Naive thymus-derived CD8-positive, alpha-beta T cell (primary cell): ENCODE results near the gene EPB41L2. TPM values are rescaled to one million over a fixed set of nuclear protein-coding genes. Genes with fewer than 3 reads are reported as not detected.
A peak's percentile ranks its signal among the peaks of the same experiment; 100 is the strongest.

Experiments
- ATAC-seq, 2 donors: fragments of 150-1000 bp; cut with Tn5 transposase in 1 of 2; sonication (Bioruptor Pico), chemical (Tn5 transposase) in 1 of 2; 1 replicate in 1 of 2; 2 replicates in 1 of 2; pipeline ENCODE4 v1.10.0; 2021; ENCODE audit warnings: mild to moderate bottlenecking in 2 of 2, moderate library complexity in 2 of 2
- POLR2A ChIA-PET: fragments of 350-600 bp; sonication (Branson Sonifier 250); formaldehyde crosslinking; loops from one replicate; lab custom pipeline; 2021; ENCODE audit warnings: antibody characterized with exemption; lab: Charles Lee
- DNase-seq, 10 donors: peaks; one replicate each; pipeline versions ENCODE4 v3.0.0 to v3.0.0-alpha.2; 2020 to 2022
- H3K27ac Mint-ChIP-seq, 10 donors: one replicate each; pipeline ENCODE4 v1.8.0; 2020 to 2022; ENCODE audit warnings: mild to moderate bottlenecking in 10 of 10, mixed read lengths in 10 of 10, moderate library complexity in 4 of 10, inconsistent platforms in 1 of 10
- H3K27me3 Mint-ChIP-seq, 5 donors: one replicate each; pipeline ENCODE4 v1.8.0; 2021 to 2022; ENCODE audit warnings: mixed read lengths in 5 of 5
- H3K36me3 Mint-ChIP-seq, 3 donors: one replicate each; pipeline ENCODE4 v1.8.0; 2020 to 2022; ENCODE audit warnings: mixed read lengths in 3 of 3, mild to moderate bottlenecking in 2 of 3, inconsistent platforms in 1 of 3
- H3K4me1 Mint-ChIP-seq, 4 donors: one replicate each; pipeline ENCODE4 v1.8.0; 2021 to 2022; ENCODE audit warnings: mixed read lengths in 4 of 4
- H3K4me3 Mint-ChIP-seq, 10 donors: one replicate each; pipeline ENCODE4 v1.8.0; 2020 to 2022; ENCODE audit warnings: mild to moderate bottlenecking in 10 of 10, mixed read lengths in 10 of 10, moderate library complexity in 6 of 10, inconsistent platforms in 1 of 10
- H3K9me3 Mint-ChIP-seq, 9 donors: one replicate each; pipeline ENCODE4 v1.8.0; 2020 to 2022; ENCODE audit warnings: mixed read lengths in 9 of 9, mild to moderate bottlenecking in 3 of 9, inconsistent platforms in 1 of 9, moderate library complexity in 1 of 9
- polyA plus RNA-seq, 3 donors: library from polyadenylated mRNA; unstranded; fragments of 300-500 nt; fragmentation: Illumina TruSeq; gene quantifications; one replicate each; pipeline ENCODE4 v1.2.3, GENCODE V29; 2021
- total RNA-seq, 8 experiments: library from RNA in 2 of 8; stranded (reverse) in 2 of 8; gene quantifications; one replicate each; pipeline ENCODE4 v1.2.3 and lab custom pipeline; 2021 to 2026

Gene EPB41L2
- total and polyA plus RNA-seq, 5 experiments from 2014 or later, result 1.8 to 31.1 (median 3.3) TPM

GRCh38 chr6:130978180-130978579, 84.9 kb downstream of the EPB41L2 start:
- H3K27me3 Mint-ChIP-seq, result no peaks in the 10 kb centered on the region
- peaks cover 8 to 19% (median 10%) of the 10 kb centered on the region in 4 donors for H3K4me1 Mint-ChIP-seq
- no peak for DNase-seq
- POLR2A ChIA-PET, result no interaction called here
- ATAC-seq, result no peak
- peaks cover 0 to 4% (median 3%) of the 10 kb centered on the region in 3 donors for H3K36me3 Mint-ChIP-seq
- no peak overlapping the region for H3K27ac Mint-ChIP-seq
- no peaks in the 10 kb centered on the region for H3K9me3 Mint-ChIP-seq
- H3K4me3 Mint-ChIP-seq, result no peak overlapping the region

DNA sequence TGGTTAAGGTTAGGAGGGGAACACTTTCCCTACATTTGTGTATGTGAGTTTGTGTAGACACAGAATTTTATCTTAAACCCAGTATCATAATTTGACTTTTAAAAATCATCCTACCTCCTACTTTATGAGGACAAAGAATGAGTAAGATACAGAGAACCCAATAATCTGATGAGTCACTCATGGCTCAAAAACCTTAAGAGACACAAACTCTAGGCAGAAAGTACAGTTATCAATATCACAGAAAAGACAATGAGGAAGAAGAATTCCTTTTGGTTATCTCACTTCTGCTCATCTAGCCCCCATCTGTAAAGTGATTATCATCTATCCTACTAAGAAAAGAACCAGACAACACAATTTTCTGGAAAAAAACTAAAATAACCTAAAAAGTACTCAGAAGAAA, 87.7 kb downstream of the EPB41L2 start:
- peaks cover 0 to 4% (median 3%) of the 10 kb centered on the region in 3 donors for H3K36me3 Mint-ChIP-seq
- POLR2A ChIA-PET, result no interaction called here
- no peak overlapping the region for H3K27ac Mint-ChIP-seq
- peaks cover 7 to 9% (median 8%) of the 10 kb centered on the region in 4 donors for H3K4me1 Mint-ChIP-seq
- no peaks in the 10 kb centered on the region for H3K27me3 Mint-ChIP-seq
- no peaks in the 10 kb centered on the region for H3K9me3 Mint-ChIP-seq
- DNase-seq (no peak), ATAC-seq (no peak)
- H3K4me3 Mint-ChIP-seq, result no peak overlapping the region

DNA sequence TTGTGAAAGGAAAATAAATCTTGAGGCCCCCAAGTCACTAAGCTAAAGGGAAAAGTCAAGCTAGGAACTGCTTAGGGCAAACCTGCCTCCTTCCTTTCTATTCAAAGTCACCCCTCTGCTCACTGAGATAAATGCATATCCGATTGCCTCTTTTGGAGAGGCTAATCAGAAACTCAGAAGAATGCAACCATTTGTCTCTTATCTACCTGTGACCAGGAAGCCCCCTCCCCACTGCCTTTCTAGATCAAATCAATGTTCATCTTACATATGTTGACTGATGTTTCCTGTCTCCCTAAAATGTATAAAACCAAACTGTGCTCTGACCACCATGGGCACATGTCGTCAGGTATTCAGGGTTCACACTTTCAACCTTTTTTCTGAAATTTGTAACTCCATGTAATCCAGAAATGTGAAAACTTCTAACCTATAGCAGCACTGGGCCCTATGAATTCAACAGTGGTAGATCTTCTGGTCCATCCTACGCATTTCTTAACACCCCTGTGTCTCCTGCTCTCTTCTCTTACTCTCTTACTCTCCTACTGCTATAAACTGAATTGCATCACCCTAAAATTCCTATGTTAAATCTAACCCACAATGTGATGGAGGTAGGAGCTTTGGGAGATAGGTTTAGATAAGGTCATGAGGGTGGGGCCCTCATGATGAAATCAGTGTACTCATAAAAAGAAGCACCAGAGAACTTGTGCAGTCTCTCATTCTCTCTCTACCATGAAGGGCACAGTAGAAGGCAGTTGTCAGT, 89.3 kb downstream of the EPB41L2 start:
- H3K4me3 Mint-ChIP-seq, result no peak overlapping the region
- no peak for ATAC-seq
- H3K27me3 Mint-ChIP-seq, result no peaks in the 10 kb centered on the region
- no peak for DNase-seq
- H3K36me3 Mint-ChIP-seq, result peaks cover 0 to 3% (median 3%) of the 10 kb centered on the region in 3 donors
- H3K27ac Mint-ChIP-seq, result no peak overlapping the region
- H3K9me3 Mint-ChIP-seq, result no peaks in the 10 kb centered on the region
- peaks cover 0 to 2% (median 0%) of the 10 kb centered on the region in 4 donors for H3K4me1 Mint-ChIP-seq
- POLR2A ChIA-PET, result no interaction called here

- POLR2A ChIA-PET, result no interaction called here
- Mint-ChIP-seq H3K4me3 (no peak overlapping the region), H3K27ac (no peak overlapping the region), H3K9me3 (no peaks in the 10 kb centered on the region), H3K36me3 (peaks cover 0 to 3% (median 3%) of the 10 kb centered on the region in 3 donors), H3K27me3 (no peaks in the 10 kb centered on the region), H3K4me1 (peaks cover 0 to 2% (median 0%) of the 10 kb centered on the region in 4 donors)
- DNase-seq, result no peak
- no peak for ATAC-seq
These were observed 91.5 kb downstream of the EPB41L2 start for GRCh38 chr6:130971504-130971903.

DNA sequence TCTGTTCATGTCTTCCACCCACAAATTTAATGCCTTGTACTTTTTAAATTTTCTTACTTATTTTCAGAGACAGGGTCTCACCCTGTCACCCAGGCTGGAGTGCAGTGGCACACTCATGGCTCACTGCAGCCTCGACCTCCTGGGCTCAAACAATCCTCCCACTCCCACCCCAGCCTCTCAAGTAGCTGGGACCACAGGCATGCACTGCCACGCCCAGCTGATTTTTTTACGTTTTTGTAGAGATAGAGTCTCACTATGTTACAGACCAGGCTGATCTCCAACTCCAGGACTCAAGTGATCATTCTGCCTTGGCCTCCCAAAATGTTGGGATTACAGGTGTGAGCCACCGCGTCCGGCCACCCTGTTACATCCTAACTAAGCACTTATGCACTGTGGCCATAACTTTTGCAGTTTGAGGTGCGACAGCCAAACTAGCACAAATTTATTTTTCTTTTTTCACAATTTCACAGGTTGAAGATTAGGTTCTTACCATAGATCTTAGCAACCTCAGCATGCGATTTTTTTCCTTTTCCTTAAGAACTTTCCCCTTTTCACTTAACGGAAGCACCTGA, 92.1 kb downstream of the EPB41L2 start:
- H3K9me3 Mint-ChIP-seq, result no peaks in the 10 kb centered on the region
- no peak for ATAC-seq

GRCh38 chr6:130969791-130970491, 93.1 kb downstream of the EPB41L2 start:
- POLR2A ChIA-PET, result no interaction called here
- Mint-ChIP-seq H3K36me3 (peaks cover 0 to 3% (median 0%) of the 10 kb centered on the region in 3 donors), H3K27me3 (no peaks in the 10 kb centered on the region), H3K9me3 (no peaks in the 10 kb centered on the region), H3K27ac (no peak overlapping the region), H3K4me3 (no peak overlapping the region), H3K4me1 (peaks cover 0 to 2% (median 0%) of the 10 kb centered on the region in 4 donors)
- DNase-seq (no peak), ATAC-seq (no peak)

More for the DNA sequence above, 92.1 kb downstream of the EPB41L2 start:
- Mint-ChIP-seq H3K27me3 (no peaks in the 10 kb centered on the region), H3K4me1 (peaks cover 0 to 2% (median 0%) of the 10 kb centered on the region in 4 donors), H3K36me3 (peaks cover 0 to 3% (median 3%) of the 10 kb centered on the region in 3 donors), H3K27ac (no peak overlapping the region), H3K4me3 (no peak overlapping the region)
- POLR2A ChIA-PET, result no interaction called here
- DNase-seq, result no peak

DNA sequence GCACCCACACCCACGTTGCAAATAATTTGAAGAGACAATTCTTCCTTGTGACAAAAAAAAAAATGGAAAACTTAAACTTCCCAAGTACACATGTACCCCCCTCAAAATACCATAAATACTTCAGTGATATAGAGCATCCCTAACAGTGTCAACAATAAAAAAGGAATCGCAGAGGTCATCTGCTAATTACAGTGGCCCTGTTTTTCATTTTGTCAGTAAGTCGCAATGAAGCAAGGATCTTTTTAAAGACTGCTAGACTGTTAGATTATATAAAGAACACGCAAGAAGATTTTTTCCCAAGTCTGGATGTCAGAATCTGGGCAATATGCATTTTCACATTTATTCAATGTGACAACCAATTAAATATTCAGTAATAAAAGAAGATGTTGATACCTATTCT, 93.9 kb downstream of the EPB41L2 start:
- H3K36me3 Mint-ChIP-seq, result peaks cover 0 to 3% (median 0%) of the 10 kb centered on the region in 3 donors
- no peak overlapping the region for H3K4me3 Mint-ChIP-seq
- DNase-seq (no peak), ATAC-seq (no peak)
- H3K27me3 Mint-ChIP-seq, result no peaks in the 10 kb centered on the region
- H3K9me3 Mint-ChIP-seq, result no peaks in the 10 kb centered on the region
- POLR2A ChIA-PET, result no interaction called here
- H3K4me1 Mint-ChIP-seq, result peaks cover 0 to 2% (median 0%) of the 10 kb centered on the region in 4 donors
- H3K27ac Mint-ChIP-seq, result peak overlapping the region in 1 of 10 donors; percentile 25

DNA sequence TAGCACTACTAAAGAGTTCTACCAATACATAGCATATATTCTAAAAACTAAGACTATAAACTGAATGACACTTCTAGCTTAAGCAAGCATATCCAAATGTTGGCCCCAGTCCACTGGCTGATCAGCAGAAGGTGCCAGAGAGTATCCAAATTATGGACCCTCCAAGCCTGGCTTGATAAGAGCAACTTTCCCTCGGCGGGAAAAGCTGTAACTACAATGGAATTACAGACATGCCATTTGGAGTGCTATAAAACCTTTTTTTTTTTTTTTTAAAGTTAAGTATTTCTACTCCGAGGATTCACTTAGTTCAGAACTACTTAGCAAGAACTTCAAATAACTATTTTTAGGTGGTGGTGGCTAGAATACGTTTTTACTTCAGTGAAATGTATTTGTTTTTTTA, 94.6 kb downstream of the EPB41L2 start:
- no peak for DNase-seq
- H3K36me3 Mint-ChIP-seq, result no peaks in the 10 kb centered on the region
- H3K27me3 Mint-ChIP-seq, result no peaks in the 10 kb centered on the region
- H3K4me3 Mint-ChIP-seq, result no peak overlapping the region
- POLR2A ChIA-PET, result no interaction called here
- no peaks in the 10 kb centered on the region for H3K4me1 Mint-ChIP-seq
- H3K9me3 Mint-ChIP-seq, result no peaks in the 10 kb centered on the region
- no peak for ATAC-seq
- H3K27ac Mint-ChIP-seq, result no peak overlapping the region

- no peaks in the 10 kb centered on the region for H3K9me3 Mint-ChIP-seq
These were observed 95.3 kb downstream of the EPB41L2 start for GRCh38 chr6:130967502-130968445.

GRCh38 chr6:130966344-130966980, 96.6 kb downstream of the EPB41L2 start:
- no peak overlapping the region for H3K27ac Mint-ChIP-seq
- H3K9me3 Mint-ChIP-seq, result no peaks in the 10 kb centered on the region
- ATAC-seq (no peak), DNase-seq (no peak)
- no peak overlapping the region for H3K4me3 Mint-ChIP-seq
- POLR2A ChIA-PET, result no interaction called here
- H3K4me1 Mint-ChIP-seq, result peaks cover 0 to 13% (median 0%) of the 10 kb centered on the region in 4 donors
- H3K27me3 Mint-ChIP-seq, result no peaks in the 10 kb centered on the region
- no peaks in the 10 kb centered on the region for H3K36me3 Mint-ChIP-seq

More at GRCh38 chr6:130967502-130968445, 95.3 kb downstream of the EPB41L2 start:
- Mint-ChIP-seq H3K4me3 (no peak overlapping the region), H3K27ac (no peak overlapping the region), H3K36me3 (no peaks in the 10 kb centered on the region), H3K27me3 (no peaks in the 10 kb centered on the region), H3K4me1 (peaks cover 0 to 5% (median 0%) of the 10 kb centered on the region in 4 donors)
- POLR2A ChIA-PET, result no interaction called here
- no peak for ATAC-seq
- DNase-seq, result no peak

GRCh38 chr6:130965656-130966055, 97.4 kb downstream of the EPB41L2 start:
- Mint-ChIP-seq H3K4me1 (peaks cover 0 to 17% (median 0%) of the 10 kb centered on the region in 4 donors), H3K4me3 (no peak overlapping the region), H3K9me3 (no peaks in the 10 kb centered on the region), H3K36me3 (no peaks in the 10 kb centered on the region), H3K27ac (no peak overlapping the region), H3K27me3 (no peaks in the 10 kb centered on the region)
- POLR2A ChIA-PET, result no interaction called here
- no peak for DNase-seq
- no peak for ATAC-seq
